LNCAP (cell line): ENCODE data around the gene SDF2L1.

ENCODE experiments used
- CTCF ChIP-seq: fragments of 450-650 bp; IDR thresholded peaks from 2 replicates; pipeline ENCODE4 v1.5.1; 2017; ENCODE audit warnings: mild to moderate bottlenecking

The SDF2L1 gene

GRCh38 chr22:21640810-21641209 is 1.3 kb upstream of the SDF2L1 start:
- no peak for TF ChIP-seq CTCF

- peak; percentile 68 for TF ChIP-seq CTCF
Measured at GRCh38 chr22:21641417-21641788, 699 bp upstream of the SDF2L1 start.

- peak; percentile 67 for TF ChIP-seq CTCF
Measured at GRCh38 chr22:21642584-21643448, 714 bp downstream of the SDF2L1 start.

- peak; percentile 36; the same call in 1 of the 2 replicates for TF ChIP-seq CTCF
Measured at GRCh38 chr22:21643533-21644357, 1.6 kb downstream of the SDF2L1 start.

GRCh38 chr22:21646608-21647590 is 4.8 kb downstream of the SDF2L1 start:
- TF ChIP-seq CTCF = peak; percentile 81

- no peak for TF ChIP-seq CTCF
Measured at GRCh38 chr22:21650280-21650679, 8.2 kb downstream of the SDF2L1 start.
